Mesothelial cell of epicardium (in vitro differentiated cells): ENCODE measurements around the gene ZNF121. TPM values are rescaled to one million over a fixed set of nuclear protein-coding genes. Genes with fewer than 3 reads are reported as not detected.
"Not testable (repeated sequence)": the region's sequence is repeated elsewhere in the genome, so short reads cannot be mapped to it uniquely, and the experiment has no call there.

ENCODE experiments used
- DNase-seq, 2 experiments: peaks; one replicate each; pipeline ENCODE4 v3.0.0; 2021; ENCODE audit warnings: low spot score in 2 of 2; ENCODE audit not compliant: unreplicated experiment in 2 of 2
- H3K27ac Mint-ChIP-seq: 2 replicates; pipeline ENCODE4 v1.8.0; 2021; ENCODE audit warnings: mixed read lengths
- H3K27me3 Mint-ChIP-seq: 2 replicates; pipeline ENCODE4 v1.8.0; 2021; ENCODE audit warnings: low read depth, mixed read lengths
- H3K36me3 Mint-ChIP-seq: 2 replicates; pipeline ENCODE4 v1.8.0; 2021; ENCODE audit warnings: mixed read lengths
- H3K4me1 Mint-ChIP-seq: 2 replicates; pipeline ENCODE4 v1.8.0; 2021; ENCODE audit warnings: mixed read lengths
- H3K4me3 Mint-ChIP-seq: 2 replicates; pipeline ENCODE4 v1.8.0; 2021; ENCODE audit warnings: mild to moderate bottlenecking, moderate library complexity, mixed read lengths
- H3K9me3 Mint-ChIP-seq: 2 replicates; pipeline ENCODE4 v1.8.0; 2021; ENCODE audit warnings: mixed read lengths
- CTCF ChIP-seq: fragments of 200-600 bp; sonication (generic); IDR thresholded peaks from one replicate; pipeline ENCODE4 v1.5.0; 2021; ENCODE audit warnings: antibody characterized with exemption; ENCODE audit not compliant: unreplicated experiment
- total RNA-seq: library from RNA; stranded (reverse); gene quantifications from 3 replicates; pipeline ENCODE4 v1.2.1, GENCODE V29; 2021

The ZNF121 gene
- total RNA-seq, 1 donor from 2014 or later, result 67.4 TPM

DNA sequence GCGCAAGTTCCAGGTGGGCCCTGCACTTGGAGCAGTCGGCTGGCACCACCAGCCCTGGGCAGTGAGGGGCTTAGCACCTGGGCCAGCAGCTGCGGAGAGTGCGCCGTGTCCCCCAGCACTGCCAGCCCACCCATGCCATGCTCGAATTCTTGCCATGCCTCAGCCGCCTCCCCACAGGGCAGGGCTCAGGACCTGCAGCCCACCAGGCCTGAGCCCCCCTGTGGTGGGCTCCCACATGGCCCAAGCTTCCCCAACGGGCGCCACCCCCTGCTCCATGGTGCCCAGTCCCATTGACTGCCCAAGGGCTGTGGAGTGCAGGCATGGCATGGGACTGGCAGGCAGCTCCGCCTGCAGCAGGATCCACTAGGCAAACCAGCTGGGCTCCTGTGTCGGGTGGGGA is 36.4 kb downstream of the ZNF121 start:
- Mint-ChIP-seq H3K36me3 (peaks cover 22% of the 10 kb centered on the region), H3K9me3 (peaks cover 18% of the 10 kb centered on the region), H3K27ac (no peak overlapping the region), H3K4me1 (no peaks in the 10 kb centered on the region), H3K27me3 (no peaks in the 10 kb centered on the region), H3K4me3 (no peak overlapping the region)
- DNase-seq, result no peak
- TF ChIP-seq CTCF, result no peak

- Mint-ChIP-seq H3K36me3 (peaks cover 26% of the 10 kb centered on the region), H3K9me3 (peaks cover 22% of the 10 kb centered on the region), H3K4me1 (peaks cover 11% of the 10 kb centered on the region)
- not testable (repeated sequence) for DNase-seq, H3K27me3 Mint-ChIP-seq, H3K27ac Mint-ChIP-seq, H3K4me3 Mint-ChIP-seq
These were observed 43.0 kb downstream of the ZNF121 start for GRCh38 chr19:9541281-9541680.

DNA sequence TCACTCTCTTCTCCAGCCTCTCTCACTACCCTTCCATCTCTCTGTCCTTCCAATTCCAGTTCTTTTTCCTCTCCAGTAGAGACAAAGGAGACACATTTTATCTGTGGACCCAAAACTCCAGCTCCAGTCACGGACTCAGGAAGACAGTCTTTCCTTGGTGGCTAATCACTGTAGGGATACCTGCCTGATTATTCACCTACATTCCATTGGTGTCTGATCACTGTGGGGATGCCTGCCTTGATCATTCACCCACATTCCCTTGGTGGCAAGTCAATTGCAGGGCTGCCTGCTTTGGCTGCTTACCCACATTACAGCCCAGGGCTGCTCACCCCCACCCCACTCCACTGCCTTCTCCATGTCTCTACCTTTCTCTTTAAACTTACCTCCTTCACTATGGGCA is 44.4 kb downstream of the ZNF121 start:
- peaks cover 11% of the 10 kb centered on the region for H3K4me1 Mint-ChIP-seq
- peak overlapping the region; percentile 98 for H3K4me3 Mint-ChIP-seq
- peaks cover 35% of the 10 kb centered on the region for H3K9me3 Mint-ChIP-seq
- peaks cover 39% of the 10 kb centered on the region for H3K36me3 Mint-ChIP-seq
- not testable (repeated sequence) for H3K27me3 Mint-ChIP-seq, DNase-seq
- H3K27ac Mint-ChIP-seq, result peak overlapping the region; percentile 100

DNA sequence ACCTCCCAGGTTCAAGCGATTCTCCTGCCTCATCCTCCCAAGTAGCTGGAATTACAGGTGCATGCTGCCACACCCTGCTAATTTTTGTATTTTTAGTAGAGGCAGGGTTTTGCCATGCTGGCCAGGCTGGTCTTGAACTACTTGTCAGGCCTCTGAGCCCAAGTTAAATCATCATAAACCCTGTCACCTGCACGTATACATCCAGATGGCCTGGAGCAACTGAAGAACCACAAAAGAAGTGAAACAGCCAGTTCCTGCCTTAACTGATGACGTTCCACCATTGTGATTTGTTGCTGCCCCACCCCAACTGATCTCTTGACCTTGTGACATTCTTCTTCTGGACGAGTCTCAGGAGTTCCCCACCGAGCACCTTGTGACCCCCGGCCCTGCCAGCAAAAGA is 45.1 kb downstream of the ZNF121 start:
- H3K27ac Mint-ChIP-seq, result peak overlapping the region; percentile 100
- not testable (repeated sequence) for DNase-seq, H3K27me3 Mint-ChIP-seq
- peak overlapping the region; percentile 98 for H3K4me3 Mint-ChIP-seq
- peaks cover 35% of the 10 kb centered on the region for H3K9me3 Mint-ChIP-seq
- H3K36me3 Mint-ChIP-seq, result peaks cover 46% of the 10 kb centered on the region
- peaks cover 11% of the 10 kb centered on the region for H3K4me1 Mint-ChIP-seq

DNA sequence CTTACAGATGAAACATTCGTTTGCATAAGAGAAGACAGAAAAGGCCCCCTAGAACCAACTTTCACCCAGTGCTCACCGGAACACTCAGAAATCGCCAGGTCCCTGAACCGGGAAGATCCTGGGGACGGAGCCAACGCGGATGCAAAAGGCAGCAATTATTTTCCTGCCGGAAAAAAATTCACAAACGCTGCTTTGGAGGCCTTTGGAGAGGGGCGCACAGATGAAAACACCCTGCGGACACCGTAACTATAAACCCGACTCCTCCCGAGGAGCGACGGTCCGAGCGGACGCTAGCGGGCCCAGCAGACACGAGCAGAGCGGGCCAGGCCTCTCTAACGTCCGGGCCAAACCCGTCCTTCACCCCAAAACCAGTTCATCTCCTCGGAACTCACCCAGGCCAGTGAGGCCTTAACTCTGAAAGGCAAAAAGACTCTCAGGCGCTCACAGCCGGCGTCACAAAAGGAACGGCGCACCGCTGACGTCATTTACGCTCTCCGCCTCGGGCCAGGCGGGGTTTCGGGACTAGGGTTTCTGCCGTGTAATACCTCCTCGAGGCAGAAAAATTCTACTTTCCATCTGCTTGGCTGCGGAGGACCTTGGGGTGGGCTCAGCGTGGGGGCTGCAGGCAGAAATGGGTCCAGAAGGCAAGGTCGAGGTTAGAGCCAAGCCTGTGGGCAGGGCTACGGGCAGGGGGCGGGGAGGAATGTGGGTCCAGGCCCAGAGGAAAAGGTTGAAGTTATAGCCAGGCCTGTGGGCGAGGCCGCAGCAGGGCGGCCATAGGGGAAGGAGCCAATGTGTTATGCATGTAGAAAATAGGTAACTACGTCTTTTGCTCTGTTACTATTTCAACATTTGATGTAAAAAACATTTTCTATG is 45.9 kb downstream of the ZNF121 start, which contains the start of gene ZNF426:
Gene ZNF426, minus strand, starts transcription at position 463 of the 876 bp plus-strand sequence. CDS start 2,413 bp downstream, outside the sequence.
- H3K9me3 Mint-ChIP-seq, result peaks cover 42% of the 10 kb centered on the region

DNA sequence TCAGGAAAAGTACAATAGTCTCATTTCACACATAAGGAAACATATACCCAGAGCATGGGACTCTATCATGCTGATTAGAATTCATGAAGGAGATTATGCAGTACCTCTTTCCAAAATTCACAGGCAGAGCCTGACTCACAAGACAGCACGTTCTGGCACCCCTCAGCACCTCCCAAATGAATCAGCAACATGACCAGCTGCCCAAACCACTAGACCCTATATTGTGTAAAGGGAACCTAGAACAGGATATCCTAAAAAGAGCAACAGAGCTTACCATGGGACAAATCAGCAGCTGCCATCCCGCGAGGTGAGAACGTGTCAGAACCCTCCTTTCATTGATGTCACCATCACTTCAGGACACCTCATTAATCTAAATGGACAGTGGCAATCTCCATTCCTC is 48.4 kb downstream of the ZNF121 start:
- H3K9me3 Mint-ChIP-seq, result peaks cover 59% of the 10 kb centered on the region
- H3K4me1 Mint-ChIP-seq, result peaks cover 11% of the 10 kb centered on the region
- H3K36me3 Mint-ChIP-seq, result peaks cover 78% of the 10 kb centered on the region
- peak overlapping the region; percentile 28 for H3K4me3 Mint-ChIP-seq
- TF ChIP-seq CTCF, result no peak
- no peaks in the 10 kb centered on the region for H3K27me3 Mint-ChIP-seq
- no peak overlapping the region for H3K27ac Mint-ChIP-seq
- no peak for DNase-seq

More for the DNA sequence above, 45.9 kb downstream of the ZNF121 start, which contains the start of gene ZNF426:
- H3K27ac Mint-ChIP-seq, result peak within 1 kb of the TSS; percentile 100
- peak; percentile 69 to 88 for DNase-seq
- peaks cover 54% of the 10 kb centered on the region for H3K36me3 Mint-ChIP-seq
- TF ChIP-seq CTCF, result no peak
- peak within 1 kb of the TSS; percentile 98 for H3K4me3 Mint-ChIP-seq
- no peaks in the 10 kb centered on the region for H3K27me3 Mint-ChIP-seq
- peaks cover 11% of the 10 kb centered on the region for H3K4me1 Mint-ChIP-seq

DNA sequence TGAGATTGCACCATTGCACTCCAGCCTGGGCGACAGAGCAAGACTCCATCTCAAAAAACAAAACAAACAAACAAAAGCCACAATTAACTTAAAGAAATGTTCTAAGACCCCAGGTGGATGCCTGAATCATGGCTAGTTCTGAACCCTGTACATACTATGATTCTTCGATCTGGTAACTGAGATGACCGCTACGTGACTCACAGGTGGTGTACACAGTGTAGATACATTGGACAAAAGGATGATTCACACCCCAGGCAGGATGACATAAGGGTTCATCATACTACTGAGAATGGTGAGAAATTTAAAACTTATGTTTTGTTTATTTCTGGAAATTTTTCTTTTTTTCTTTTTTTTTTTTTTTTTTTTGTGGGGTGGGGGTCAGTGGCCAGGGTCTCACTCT is 52.4 kb downstream of the ZNF121 start:
- TF ChIP-seq CTCF, result no peak
- peaks cover 92% of the 10 kb centered on the region for H3K36me3 Mint-ChIP-seq
- peaks cover 72% of the 10 kb centered on the region for H3K9me3 Mint-ChIP-seq
- no peak overlapping the region for H3K27ac Mint-ChIP-seq
- no peaks in the 10 kb centered on the region for H3K4me1 Mint-ChIP-seq
- DNase-seq, result no peak
- H3K4me3 Mint-ChIP-seq, result no peak overlapping the region
- H3K27me3 Mint-ChIP-seq, result no peaks in the 10 kb centered on the region
